ENCODE data around the gene TGFBR1.

Gene TGFBR1

DNA sequence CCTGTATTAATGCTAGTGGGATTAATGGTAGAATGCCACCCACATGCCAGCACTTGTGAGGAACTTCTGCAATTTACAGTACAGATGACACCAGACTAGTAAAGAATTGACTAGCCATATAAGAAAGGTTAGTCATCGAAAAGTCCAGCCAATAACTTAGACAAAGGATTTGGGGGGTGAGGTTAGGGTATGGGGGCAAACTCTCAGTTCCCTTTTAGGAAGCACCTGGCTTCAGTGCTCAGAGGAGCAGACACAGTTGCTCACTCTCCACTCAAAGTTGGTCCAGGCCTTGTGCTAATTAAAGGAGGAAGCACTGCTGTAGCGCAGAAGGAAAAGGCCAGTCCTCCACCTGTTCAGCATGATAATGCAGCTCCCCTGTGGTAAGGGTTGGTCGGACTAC is 25.2 kb downstream of the TGFBR1 start:
- Mint-ChIP-seq H3K36me3 (peaks cover 19% of the 10 kb centered on the region), H3K9me3 (no peaks in the 10 kb centered on the region), H3K4me3 (no peak overlapping the region), H3K4me1 (peaks cover 67% of the 10 kb centered on the region), H3K27ac (peak overlapping the region; percentile 56), H3K27me3 (no peaks in the 10 kb centered on the region)
- ATAC-seq: peak; percentile 97

- Mint-ChIP-seq H3K36me3 (peaks cover 26% of the 10 kb centered on the region), H3K9me3 (no peaks in the 10 kb centered on the region), H3K4me3 (no peak overlapping the region), H3K27me3 (no peaks in the 10 kb centered on the region), H3K27ac (no peak overlapping the region), H3K4me1 (peaks cover 75% of the 10 kb centered on the region)
- no peak for ATAC-seq
Observed at GRCh38 chr9:99133145-99133544, 28.2 kb downstream of the TGFBR1 start.

DNA sequence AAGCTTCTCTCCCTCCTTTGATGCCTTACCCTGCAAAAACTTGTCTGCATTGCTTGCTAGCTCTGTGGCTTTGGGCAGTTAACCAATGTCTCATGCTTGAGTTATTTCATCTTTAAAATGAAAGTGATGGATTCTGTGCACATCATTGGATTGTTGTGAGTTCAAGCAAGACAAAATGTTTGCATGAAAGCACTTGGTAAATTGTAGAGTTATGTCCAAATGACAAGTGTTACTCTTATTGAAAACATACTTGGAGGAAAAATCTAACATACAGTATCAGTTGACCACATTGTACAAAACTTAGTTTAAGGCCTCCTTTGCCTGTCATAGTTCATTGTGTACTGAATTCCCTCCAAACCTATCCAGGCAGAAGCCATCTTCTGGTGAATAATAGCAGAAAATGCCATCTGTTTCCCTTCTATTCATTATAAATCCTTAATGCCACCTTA is 30.0 kb downstream of the TGFBR1 start:
- no peak for ATAC-seq
- peaks cover 35% of the 10 kb centered on the region for H3K36me3 Mint-ChIP-seq
- H3K27ac Mint-ChIP-seq: peak overlapping the region; percentile 72
- H3K9me3 Mint-ChIP-seq: no peaks in the 10 kb centered on the region
- peaks cover 66% of the 10 kb centered on the region for H3K4me1 Mint-ChIP-seq
- H3K27me3 Mint-ChIP-seq: no peaks in the 10 kb centered on the region
- no peak overlapping the region for H3K4me3 Mint-ChIP-seq

DNA sequence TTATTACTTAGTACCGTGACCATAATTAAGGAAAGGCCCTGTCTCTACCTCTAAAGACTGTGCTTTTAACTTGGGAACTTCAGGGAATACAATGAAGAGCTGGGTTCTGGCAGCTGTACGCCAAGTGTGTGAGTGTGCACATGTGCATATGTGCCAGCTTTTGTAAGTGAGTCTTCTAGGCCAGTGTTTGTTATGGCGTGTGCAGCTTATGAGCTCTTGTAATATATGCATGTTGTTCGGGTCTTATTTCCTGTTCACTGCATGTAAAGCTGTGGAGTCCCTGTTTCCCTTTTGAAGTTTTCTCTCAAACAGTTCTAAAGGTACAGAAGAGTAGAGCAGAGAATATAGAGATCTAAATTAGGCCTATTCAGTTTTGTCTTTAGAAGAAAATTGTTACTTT is 30.5 kb downstream of the TGFBR1 start:
- ATAC-seq: peak; percentile 66
- no peak overlapping the region for H3K4me3 Mint-ChIP-seq
- peaks cover 66% of the 10 kb centered on the region for H3K4me1 Mint-ChIP-seq
- no peaks in the 10 kb centered on the region for H3K9me3 Mint-ChIP-seq
- no peaks in the 10 kb centered on the region for H3K27me3 Mint-ChIP-seq
- H3K36me3 Mint-ChIP-seq: peaks cover 38% of the 10 kb centered on the region
- peak overlapping the region; percentile 72 for H3K27ac Mint-ChIP-seq

GRCh38 chr9:99137225-99137624 is 32.3 kb downstream of the TGFBR1 start:
- Mint-ChIP-seq H3K9me3 (no peaks in the 10 kb centered on the region), H3K4me1 (peaks cover 57% of the 10 kb centered on the region), H3K27ac (peak overlapping the region; percentile 72), H3K27me3 (no peaks in the 10 kb centered on the region), H3K36me3 (peaks cover 37% of the 10 kb centered on the region), H3K4me3 (peak overlapping the region; percentile 27)
- ATAC-seq: peak; percentile 67

DNA sequence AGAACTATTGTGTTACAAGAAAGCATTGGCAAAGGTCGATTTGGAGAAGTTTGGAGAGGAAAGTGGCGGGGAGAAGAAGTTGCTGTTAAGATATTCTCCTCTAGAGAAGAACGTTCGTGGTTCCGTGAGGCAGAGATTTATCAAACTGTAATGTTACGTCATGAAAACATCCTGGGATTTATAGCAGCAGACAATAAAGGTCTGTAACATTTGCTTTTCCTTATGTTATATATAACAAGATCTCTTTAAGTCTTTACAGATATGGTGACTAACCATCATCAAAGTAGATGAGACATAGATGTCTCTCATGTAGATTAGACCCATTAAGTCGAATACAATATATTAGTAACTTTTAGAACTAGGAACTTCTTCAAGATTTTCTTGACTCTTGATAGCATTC is 33.0 kb downstream of the TGFBR1 start:
- H3K4me1 Mint-ChIP-seq: peaks cover 54% of the 10 kb centered on the region
- H3K36me3 Mint-ChIP-seq: peaks cover 36% of the 10 kb centered on the region
- peak overlapping the region; percentile 72 for H3K27ac Mint-ChIP-seq
- H3K9me3 Mint-ChIP-seq: no peaks in the 10 kb centered on the region
- no peak for ATAC-seq
- no peak overlapping the region for H3K4me3 Mint-ChIP-seq
- no peaks in the 10 kb centered on the region for H3K27me3 Mint-ChIP-seq

- no peak for ATAC-seq
- H3K27me3 Mint-ChIP-seq: no peaks in the 10 kb centered on the region
- H3K4me1 Mint-ChIP-seq: peaks cover 54% of the 10 kb centered on the region
- H3K27ac Mint-ChIP-seq: no peak overlapping the region
- peaks cover 36% of the 10 kb centered on the region for H3K36me3 Mint-ChIP-seq
- no peak overlapping the region for H3K4me3 Mint-ChIP-seq
- no peaks in the 10 kb centered on the region for H3K9me3 Mint-ChIP-seq
Observed at GRCh38 chr9:99138424-99139284, 33.7 kb downstream of the TGFBR1 start.

GRCh38 chr9:99139868-99140267 is 35.0 kb downstream of the TGFBR1 start:
- H3K4me3 Mint-ChIP-seq: no peak overlapping the region
- H3K27ac Mint-ChIP-seq: peak overlapping the region; percentile 45
- no peaks in the 10 kb centered on the region for H3K27me3 Mint-ChIP-seq
- peaks cover 44% of the 10 kb centered on the region for H3K4me1 Mint-ChIP-seq
- H3K36me3 Mint-ChIP-seq: peaks cover 40% of the 10 kb centered on the region
- no peak for ATAC-seq
- no peaks in the 10 kb centered on the region for H3K9me3 Mint-ChIP-seq

DNA sequence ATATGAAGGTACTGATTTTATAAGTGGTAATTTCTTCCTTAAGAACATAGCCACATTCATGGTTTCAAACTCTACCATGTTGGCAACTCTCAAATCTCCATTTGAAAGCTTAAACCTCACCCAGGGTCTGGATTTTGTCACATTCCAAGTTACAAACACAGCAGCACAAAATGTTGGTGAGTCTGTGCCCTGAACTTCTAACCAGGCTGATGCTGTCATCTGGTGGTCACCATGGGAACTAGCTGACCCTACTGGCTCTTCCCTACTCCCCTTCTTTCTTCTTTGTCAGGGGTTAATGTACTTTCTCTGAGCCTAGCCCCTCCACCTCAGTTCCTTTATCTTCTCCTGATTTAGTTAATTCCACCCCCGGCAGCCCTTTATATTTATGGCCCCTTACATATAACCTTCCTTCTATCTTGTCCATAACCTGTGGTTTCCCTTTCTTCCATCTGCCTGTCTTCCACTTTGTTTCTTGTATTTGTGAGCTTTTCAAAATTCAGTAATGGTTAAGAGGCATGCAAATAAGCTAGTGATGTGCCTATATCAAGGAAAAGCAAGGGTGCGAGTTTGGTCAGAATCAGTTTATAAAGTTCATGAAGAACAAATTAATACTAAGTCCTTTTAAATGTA is 35.9 kb downstream of the TGFBR1 start:
- Mint-ChIP-seq H3K4me1 (peaks cover 35% of the 10 kb centered on the region), H3K4me3 (no peak overlapping the region), H3K9me3 (no peaks in the 10 kb centered on the region), H3K36me3 (peaks cover 50% of the 10 kb centered on the region), H3K27me3 (no peaks in the 10 kb centered on the region), H3K27ac (peak overlapping the region; percentile 45)
- ATAC-seq: peak; percentile 64

DNA sequence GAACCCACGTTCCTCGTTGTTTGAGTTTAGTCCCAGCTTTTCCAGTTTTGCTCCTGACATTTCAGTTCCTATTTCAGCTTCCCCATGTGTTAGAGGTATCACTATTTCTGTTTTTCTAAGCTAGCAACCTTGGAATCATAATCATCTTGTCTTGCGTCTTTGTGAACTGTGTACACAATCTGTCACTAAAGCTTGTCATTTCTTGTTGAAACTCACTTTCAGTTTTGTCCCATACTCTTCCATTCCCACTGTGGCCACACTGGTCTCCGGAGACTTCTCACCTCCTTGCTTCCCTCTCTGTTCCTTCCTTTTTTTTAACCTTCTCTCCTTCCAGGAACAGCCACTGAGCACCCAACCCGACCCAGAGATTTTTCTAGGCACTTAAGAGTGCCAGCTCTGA is 36.9 kb downstream of the TGFBR1 start:
- no peaks in the 10 kb centered on the region for H3K9me3 Mint-ChIP-seq
- peaks cover 60% of the 10 kb centered on the region for H3K36me3 Mint-ChIP-seq
- no peak overlapping the region for H3K27ac Mint-ChIP-seq
- H3K27me3 Mint-ChIP-seq: no peaks in the 10 kb centered on the region
- ATAC-seq: no peak
- H3K4me1 Mint-ChIP-seq: peaks cover 25% of the 10 kb centered on the region
- H3K4me3 Mint-ChIP-seq: no peak overlapping the region

- no peak for ATAC-seq
- Mint-ChIP-seq H3K36me3 (peaks cover 63% of the 10 kb centered on the region), H3K4me3 (no peak overlapping the region), H3K9me3 (no peaks in the 10 kb centered on the region), H3K4me1 (peaks cover 20% of the 10 kb centered on the region), H3K27me3 (no peaks in the 10 kb centered on the region), H3K27ac (no peak overlapping the region)
Observed at GRCh38 chr9:99142275-99142674, 37.4 kb downstream of the TGFBR1 start.

DNA sequence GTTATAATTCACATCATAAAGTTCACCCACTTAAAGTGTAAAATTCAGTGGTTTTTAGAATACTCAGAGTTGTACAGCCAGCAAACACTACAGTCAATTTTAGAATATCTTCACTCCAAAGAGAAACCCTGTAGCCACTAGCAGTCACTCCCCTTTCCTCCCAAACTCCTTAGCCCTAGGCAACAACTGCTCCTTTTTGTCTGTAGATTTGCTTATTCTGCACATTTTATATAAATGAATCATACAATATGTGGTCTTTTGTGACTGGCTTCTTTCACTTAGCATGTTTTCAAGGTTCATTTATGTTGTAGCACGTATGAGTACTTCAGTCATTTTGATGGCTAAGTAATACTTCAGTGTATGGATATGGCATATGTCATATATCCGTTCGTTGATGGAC is 38.7 kb downstream of the TGFBR1 start:
- peaks cover 63% of the 10 kb centered on the region for H3K36me3 Mint-ChIP-seq
- H3K27ac Mint-ChIP-seq: no peak overlapping the region
- no peaks in the 10 kb centered on the region for H3K27me3 Mint-ChIP-seq
- H3K4me1 Mint-ChIP-seq: peaks cover 13% of the 10 kb centered on the region
- H3K4me3 Mint-ChIP-seq: no peak overlapping the region
- ATAC-seq: no peak
- no peaks in the 10 kb centered on the region for H3K9me3 Mint-ChIP-seq

DNA sequence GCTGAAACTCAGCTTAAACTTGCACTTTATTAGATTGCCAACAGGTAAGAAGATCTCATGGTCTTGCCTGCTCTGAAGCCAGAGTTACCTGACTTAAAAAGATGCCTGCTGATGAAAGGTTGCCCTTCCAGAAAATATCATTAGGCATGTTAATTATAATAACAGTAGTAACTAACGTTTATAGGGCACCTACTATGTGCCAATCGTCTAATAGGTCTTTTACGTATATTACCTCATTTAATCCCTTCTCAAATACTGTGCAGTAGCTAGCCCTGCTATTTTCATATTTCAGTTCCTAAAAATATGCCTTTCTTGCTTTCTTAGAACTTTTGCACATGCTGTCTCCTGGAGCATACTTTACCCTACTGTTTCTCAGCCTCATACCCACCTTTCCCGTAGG is 40.1 kb downstream of the TGFBR1 start:
- no peak overlapping the region for H3K4me3 Mint-ChIP-seq
- no peaks in the 10 kb centered on the region for H3K9me3 Mint-ChIP-seq
- no peak for ATAC-seq
- peaks cover 63% of the 10 kb centered on the region for H3K36me3 Mint-ChIP-seq
- H3K27me3 Mint-ChIP-seq: no peaks in the 10 kb centered on the region
- no peak overlapping the region for H3K27ac Mint-ChIP-seq
- H3K4me1 Mint-ChIP-seq: peaks cover 10% of the 10 kb centered on the region

DNA sequence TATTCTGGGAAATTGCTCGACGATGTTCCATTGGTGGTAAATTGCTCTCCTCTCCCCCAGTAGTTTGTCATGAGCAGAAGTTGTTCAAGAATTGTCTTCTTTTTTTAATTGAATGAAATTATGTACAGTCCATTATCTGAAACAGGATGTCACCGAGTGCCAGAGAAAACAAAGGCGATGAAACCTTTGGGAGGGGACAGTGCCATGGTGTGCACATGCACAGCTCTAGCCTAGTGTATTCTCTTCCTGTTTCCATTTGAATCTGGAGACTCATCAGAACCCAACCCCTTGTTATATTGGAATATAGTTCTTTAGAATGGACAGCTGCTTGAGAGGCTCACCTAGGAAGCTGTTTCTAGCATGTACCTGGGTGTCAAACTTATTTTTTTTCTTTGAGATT is 41.7 kb downstream of the TGFBR1 start:
- Mint-ChIP-seq H3K36me3 (peaks cover 63% of the 10 kb centered on the region), H3K4me3 (no peak overlapping the region)

GRCh38 chr9:99147177-99147576 is 42.3 kb downstream of the TGFBR1 start:
- Mint-ChIP-seq H3K9me3 (no peaks in the 10 kb centered on the region), H3K36me3 (peaks cover 63% of the 10 kb centered on the region), H3K4me3 (no peak overlapping the region), H3K27me3 (no peaks in the 10 kb centered on the region), H3K27ac (no peak overlapping the region), H3K4me1 (no peaks in the 10 kb centered on the region)
- no peak for ATAC-seq

More for the DNA sequence above, 41.7 kb downstream of the TGFBR1 start:
- Mint-ChIP-seq H3K9me3 (no peaks in the 10 kb centered on the region), H3K4me1 (no peaks in the 10 kb centered on the region), H3K27me3 (no peaks in the 10 kb centered on the region), H3K27ac (no peak overlapping the region)
- ATAC-seq: no peak
